ENCODE results near the gene HSPG2. TPM values are rescaled to one million over a fixed set of nuclear protein-coding genes. Genes with fewer than 3 reads are reported as not detected.

HSPG2 gene
- total and polyA plus RNA-seq, 2 of the 13 experiments (the other 11 are each of a cell fraction or from before 2014, with no cell fraction given): 9.1 to 13.1 TPM

DNA sequence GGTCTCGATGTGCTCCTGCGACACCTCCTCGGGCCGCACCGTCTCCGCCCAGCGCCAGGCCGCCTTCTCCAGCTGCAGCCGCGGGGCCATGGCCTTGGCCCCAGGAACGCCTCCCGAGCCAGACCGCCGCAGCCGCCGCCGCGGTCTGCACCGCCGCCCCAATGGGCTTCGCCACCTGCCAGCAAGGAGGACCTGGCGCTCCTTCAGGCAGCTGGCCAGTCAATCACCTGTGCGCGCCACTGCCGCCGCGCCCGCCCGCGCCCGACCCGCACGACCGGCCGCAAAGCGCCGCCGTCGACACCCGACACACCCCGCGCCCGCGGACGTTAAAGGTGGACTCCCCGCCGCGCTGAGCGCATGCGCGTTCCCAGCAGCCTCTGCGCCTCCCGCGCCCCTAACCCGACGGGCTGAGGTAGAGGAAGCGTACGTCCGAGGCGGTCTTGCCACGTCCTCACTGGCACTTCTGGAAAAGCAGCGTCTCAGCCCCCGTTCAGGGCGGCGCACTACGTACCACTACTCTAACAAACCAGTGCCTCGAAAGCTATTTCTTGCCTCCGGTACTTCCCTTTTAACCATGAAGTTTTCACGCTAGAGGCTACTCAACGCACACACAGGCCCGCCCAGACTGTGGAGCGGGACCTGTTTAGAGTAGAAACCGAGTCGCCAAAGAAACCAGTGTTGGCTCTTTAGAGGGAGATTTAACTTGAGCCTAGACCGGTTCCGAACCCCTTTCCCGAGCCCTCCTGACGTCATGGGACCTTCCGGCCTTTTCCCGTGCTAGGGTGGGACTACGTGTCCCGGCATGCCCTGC lies 154.0 kb downstream of the HSPG2 start, which contains the start of gene USP48 (continued):
- TF ChIP-seq, protein P1, sequence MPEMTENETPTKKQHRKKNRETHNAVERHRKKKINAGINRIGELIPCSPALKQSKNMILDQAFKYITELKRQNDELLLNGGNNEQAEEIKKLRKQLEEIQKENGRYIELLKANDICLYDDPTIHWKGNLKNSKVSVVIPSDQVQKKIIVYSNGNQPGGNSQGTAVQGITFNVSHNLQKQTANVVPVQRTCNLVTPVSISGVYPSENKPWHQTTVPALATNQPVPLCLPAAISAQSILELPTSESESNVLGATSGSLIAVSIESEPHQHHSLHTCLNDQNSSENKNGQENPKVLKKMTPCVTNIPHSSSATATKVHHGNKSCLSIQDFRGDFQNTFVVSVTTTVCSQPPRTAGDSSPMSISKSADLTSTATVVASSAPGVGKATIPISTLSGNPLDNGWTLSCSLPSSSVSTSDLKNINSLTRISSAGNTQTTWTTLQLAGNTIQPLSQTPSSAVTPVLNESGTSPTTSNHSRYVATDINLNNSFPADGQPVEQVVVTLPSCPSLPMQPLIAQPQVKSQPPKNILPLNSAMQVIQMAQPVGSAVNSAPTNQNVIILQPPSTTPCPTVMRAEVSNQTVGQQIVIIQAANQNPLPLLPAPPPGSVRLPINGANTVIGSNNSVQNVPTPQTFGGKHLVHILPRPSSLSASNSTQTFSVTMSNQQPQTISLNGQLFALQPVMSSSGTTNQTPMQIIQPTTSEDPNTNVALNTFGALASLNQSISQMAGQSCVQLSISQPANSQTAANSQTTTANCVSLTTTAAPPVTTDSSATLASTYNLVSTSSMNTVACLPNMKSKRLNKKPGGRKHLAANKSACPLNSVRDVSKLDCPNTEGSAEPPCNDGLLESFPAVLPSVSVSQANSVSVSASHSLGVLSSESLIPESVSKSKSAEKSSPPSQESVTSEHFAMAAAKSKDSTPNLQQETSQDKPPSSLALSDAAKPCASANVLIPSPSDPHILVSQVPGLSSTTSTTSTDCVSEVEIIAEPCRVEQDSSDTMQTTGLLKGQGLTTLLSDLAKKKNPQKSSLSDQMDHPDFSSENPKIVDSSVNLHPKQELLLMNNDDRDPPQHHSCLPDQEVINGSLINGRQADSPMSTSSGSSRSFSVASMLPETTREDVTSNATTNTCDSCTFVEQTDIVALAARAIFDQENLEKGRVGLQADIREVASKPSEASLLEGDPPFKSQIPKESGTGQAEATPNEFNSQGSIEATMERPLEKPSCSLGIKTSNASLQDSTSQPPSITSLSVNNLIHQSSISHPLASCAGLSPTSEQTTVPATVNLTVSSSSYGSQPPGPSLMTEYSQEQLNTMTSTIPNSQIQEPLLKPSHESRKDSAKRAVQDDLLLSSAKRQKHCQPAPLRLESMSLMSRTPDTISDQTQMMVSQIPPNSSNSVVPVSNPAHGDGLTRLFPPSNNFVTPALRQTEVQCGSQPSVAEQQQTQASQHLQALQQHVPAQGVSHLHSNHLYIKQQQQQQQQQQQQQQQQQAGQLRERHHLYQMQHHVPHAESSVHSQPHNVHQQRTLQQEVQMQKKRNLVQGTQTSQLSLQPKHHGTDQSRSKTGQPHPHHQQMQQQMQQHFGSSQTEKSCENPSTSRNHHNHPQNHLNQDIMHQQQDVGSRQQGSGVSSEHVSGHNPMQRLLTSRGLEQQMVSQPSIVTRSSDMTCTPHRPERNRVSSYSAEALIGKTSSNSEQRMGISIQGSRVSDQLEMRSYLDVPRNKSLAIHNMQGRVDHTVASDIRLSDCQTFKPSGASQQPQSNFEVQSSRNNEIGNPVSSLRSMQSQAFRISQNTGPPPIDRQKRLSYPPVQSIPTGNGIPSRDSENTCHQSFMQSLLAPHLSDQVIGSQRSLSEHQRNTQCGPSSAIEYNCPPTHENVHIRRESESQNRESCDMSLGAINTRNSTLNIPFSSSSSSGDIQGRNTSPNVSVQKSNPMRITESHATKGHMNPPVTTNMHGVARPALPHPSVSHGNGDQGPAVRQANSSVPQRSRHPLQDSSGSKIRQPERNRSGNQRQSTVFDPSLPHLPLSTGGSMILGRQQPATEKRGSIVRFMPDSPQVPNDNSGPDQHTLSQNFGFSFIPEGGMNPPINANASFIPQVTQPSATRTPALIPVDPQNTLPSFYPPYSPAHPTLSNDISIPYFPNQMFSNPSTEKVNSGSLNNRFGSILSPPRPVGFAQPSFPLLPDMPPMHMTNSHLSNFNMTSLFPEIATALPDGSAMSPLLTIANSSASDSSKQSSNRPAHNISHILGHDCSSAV (CRISPR knock-in tag; IDR thresholded peaks at IDR 0.05; ENCODE audit: borderline replicate concordance): no peak
- TF ChIP-seq, protein P2, sequence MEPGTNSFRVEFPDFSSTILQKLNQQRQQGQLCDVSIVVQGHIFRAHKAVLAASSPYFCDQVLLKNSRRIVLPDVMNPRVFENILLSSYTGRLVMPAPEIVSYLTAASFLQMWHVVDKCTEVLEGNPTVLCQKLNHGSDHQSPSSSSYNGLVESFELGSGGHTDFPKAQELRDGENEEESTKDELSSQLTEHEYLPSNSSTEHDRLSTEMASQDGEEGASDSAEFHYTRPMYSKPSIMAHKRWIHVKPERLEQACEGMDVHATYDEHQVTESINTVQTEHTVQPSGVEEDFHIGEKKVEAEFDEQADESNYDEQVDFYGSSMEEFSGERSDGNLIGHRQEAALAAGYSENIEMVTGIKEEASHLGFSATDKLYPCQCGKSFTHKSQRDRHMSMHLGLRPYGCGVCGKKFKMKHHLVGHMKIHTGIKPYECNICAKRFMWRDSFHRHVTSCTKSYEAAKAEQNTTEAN (CRISPR knock-in tag; conservative IDR thresholded peaks at IDR 0.05): no peak; the same call in 1 of the 2 replicates
- peak; percentile 59 for TF ChIP-seq RXRA (CRISPR knock-in tag; IDR thresholded peaks at IDR 0.05)
- TF ChIP-seq ZNF235 (CRISPR knock-in tag; IDR thresholded peaks at IDR 0.05; ENCODE audit: borderline replicate concordance): peak; percentile 97; the same call in 1 of the 2 replicates
- TF ChIP-seq, protein P3, sequence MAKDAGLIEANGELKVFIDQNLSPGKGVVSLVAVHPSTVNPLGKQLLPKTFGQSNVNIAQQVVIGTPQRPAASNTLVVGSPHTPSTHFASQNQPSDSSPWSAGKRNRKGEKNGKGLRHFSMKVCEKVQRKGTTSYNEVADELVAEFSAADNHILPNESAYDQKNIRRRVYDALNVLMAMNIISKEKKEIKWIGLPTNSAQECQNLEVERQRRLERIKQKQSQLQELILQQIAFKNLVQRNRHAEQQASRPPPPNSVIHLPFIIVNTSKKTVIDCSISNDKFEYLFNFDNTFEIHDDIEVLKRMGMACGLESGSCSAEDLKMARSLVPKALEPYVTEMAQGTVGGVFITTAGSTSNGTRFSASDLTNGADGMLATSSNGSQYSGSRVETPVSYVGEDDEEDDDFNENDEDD (CRISPR knock-in tag; IDR thresholded peaks at IDR 0.05; ENCODE audit: borderline replicate concordance): peak; percentile 90
- TF ChIP-seq, protein P4, sequence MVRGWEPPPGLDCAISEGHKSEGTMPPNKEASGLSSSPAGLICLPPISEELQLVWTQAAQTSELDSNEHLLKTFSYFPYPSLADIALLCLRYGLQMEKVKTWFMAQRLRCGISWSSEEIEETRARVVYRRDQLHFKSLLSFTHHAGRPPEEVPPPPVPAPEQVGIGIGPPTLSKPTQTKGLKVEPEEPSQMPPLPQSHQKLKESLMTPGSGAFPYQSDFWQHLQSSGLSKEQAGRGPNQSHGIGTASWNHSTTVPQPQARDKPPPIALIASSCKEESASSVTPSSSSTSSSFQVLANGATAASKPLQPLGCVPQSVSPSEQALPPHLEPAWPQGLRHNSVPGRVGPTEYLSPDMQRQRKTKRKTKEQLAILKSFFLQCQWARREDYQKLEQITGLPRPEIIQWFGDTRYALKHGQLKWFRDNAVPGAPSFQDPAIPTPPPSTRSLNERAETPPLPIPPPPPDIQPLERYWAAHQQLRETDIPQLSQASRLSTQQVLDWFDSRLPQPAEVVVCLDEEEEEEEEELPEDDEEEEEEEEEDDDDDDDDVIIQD (CRISPR knock-in tag; IDR thresholded peaks at IDR 0.05; ENCODE audit: low read depth): 0 out of 2 replicates have a peak, but pooled peaks have one; percentile 20
- no peak for TF ChIP-seq ZFP36 (IDR thresholded peaks at IDR 0.05; ENCODE audit: borderline replicate concordance, low read depth, low read length, partially characterized antibody)
- no peak; the same call in none of the 2 replicates for TF ChIP-seq ZNF225 (CRISPR knock-in tag; IDR thresholded peaks at IDR 0.05)
- TF ChIP-seq NR3C1 (CRISPR knock-in tag; IDR thresholded peaks at IDR 0.05): no peak
- peak; percentile 93 for TF ChIP-seq TAF1 (CRISPR knock-in tag; IDR thresholded peaks at IDR 0.05)
- TF ChIP-seq CEBPG (CRISPR knock-in tag; IDR thresholded peaks at IDR 0.05): no peak; the same call in 1 of the 2 replicates
- TF ChIP-seq ZBTB42 (CRISPR knock-in tag; IDR thresholded peaks at IDR 0.05): peak; percentile 22; the same call in 1 of the 2 replicates
- no peak for TF ChIP-seq ZNF224 (CRISPR knock-in tag; IDR thresholded peaks at IDR 0.05)
